DND-41 (cell line): Measurements from ENCODE around the gene SNORC.

Source experiments
- EZH2 ChIP-seq: IDR thresholded peaks from 3 replicates; pipeline ENCODE4 v1.6.1; 2012; ENCODE audit warnings: borderline replicate concordance, low read depth, mild to moderate bottlenecking, moderate library complexity, low read length, inconsistent platforms; ENCODE audit not compliant: severe bottlenecking
- TF ChIP-seq, protein P1 (sequence below): IDR thresholded peaks from 2 replicates; pipeline ENCODE4 v1.5.1; 2012; ENCODE audit warnings: borderline replicate concordance, low read length, moderate library complexity, mild to moderate bottlenecking; ENCODE audit not compliant: poor library complexity, severe bottlenecking; ENCODE audit errors: extremely low read depth

DNA sequence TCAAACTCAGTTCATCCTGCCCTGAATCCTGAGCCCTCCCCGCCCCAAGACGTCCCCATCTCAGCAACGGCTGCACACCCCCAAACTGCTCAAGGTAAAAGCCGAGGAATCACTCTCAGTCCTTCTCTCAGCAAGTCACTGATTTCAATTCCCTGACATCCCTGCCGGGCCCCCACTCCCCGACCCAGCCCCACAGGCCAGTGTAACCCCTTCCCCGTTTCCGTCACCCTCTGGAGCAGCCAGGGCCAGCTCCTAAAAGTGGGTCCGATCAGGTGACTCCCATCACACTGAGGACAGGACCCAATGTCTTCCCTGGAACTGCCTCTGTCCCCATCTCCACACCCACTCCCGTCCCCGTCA, 20.5 kb downstream of the SNORC start:
- TF ChIP-seq, protein P1, sequence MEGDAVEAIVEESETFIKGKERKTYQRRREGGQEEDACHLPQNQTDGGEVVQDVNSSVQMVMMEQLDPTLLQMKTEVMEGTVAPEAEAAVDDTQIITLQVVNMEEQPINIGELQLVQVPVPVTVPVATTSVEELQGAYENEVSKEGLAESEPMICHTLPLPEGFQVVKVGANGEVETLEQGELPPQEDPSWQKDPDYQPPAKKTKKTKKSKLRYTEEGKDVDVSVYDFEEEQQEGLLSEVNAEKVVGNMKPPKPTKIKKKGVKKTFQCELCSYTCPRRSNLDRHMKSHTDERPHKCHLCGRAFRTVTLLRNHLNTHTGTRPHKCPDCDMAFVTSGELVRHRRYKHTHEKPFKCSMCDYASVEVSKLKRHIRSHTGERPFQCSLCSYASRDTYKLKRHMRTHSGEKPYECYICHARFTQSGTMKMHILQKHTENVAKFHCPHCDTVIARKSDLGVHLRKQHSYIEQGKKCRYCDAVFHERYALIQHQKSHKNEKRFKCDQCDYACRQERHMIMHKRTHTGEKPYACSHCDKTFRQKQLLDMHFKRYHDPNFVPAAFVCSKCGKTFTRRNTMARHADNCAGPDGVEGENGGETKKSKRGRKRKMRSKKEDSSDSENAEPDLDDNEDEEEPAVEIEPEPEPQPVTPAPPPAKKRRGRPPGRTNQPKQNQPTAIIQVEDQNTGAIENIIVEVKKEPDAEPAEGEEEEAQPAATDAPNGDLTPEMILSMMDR, result no peak
- no peak for TF ChIP-seq EZH2
